Measurements from ENCODE around the gene ZC3H12D.
"Not testable (repeated sequence)": the region's sequence is repeated elsewhere in the genome, so short reads cannot be mapped to it uniquely, and the experiment has no call there.

The ZC3H12D gene

GRCh38 chr6:149497365-149497764 lies 12.6 kb upstream of the ZC3H12D start:
- ChIA-PET CTCF (interaction anchor here (1.2 kb wide), 2 partner anchors 24 to 28 kb away, joined by 3 read pairs; no protein-coding TSS in a partner anchor), POLR2A (no interaction called here)
- TF ChIP-seq CTCF (IDR thresholded peaks at IDR 0.05; ENCODE audit: control extremely low read depth, extremely low read depth, low read depth, missing control alignments), result no peak
- DNase-seq (ENCODE audit: extremely low spot score), result no peak

GRCh38 chr6:149496597-149496996 lies 11.8 kb upstream of the ZC3H12D start:
- DNase-seq (ENCODE audit: extremely low spot score); POLR2A ChIA-PET: not testable (repeated sequence)
- CTCF ChIA-PET, result interaction anchor here (1.0 to 1.4 kb wide), 7 partner anchors 9 to 919 kb away, joined by 3 to 4 read pairs (median 4); no protein-coding TSS in a partner anchor

- DNase-seq (ENCODE audit: extremely low spot score), result not testable (repeated sequence)
- ChIA-PET POLR2A (interaction anchor here (0.6 kb wide), 1 partner anchor 279 kb away, joined by 13 read pairs; no protein-coding TSS in a partner anchor), CTCF (interaction anchor here (0.6 to 1.4 kb wide), 8 partner anchors 8 to 917 kb away, joined by 3 to 4 read pairs (median 4); partner anchors contain the start of gene PPIL4)
These were observed 10.7 kb upstream of the ZC3H12D start for GRCh38 chr6:149495349-149496016.

- CTCF ChIA-PET, result interaction anchor here (0.6 to 1.2 kb wide), 3 partner anchors 13 to 51 kb away, joined by 3 to 4 read pairs (median 4); partner anchors contain the start of gene PPIL4
- POLR2A ChIA-PET, result interaction anchor here (0.6 kb wide), 1 partner anchor 278 kb away, joined by 13 read pairs; no protein-coding TSS in a partner anchor
These were observed 10.0 kb upstream of the ZC3H12D start for GRCh38 chr6:149494810-149495209.

GRCh38 chr6:149493761-149494320 lies 9.0 kb upstream of the ZC3H12D start:
- CTCF ChIA-PET, result interaction anchor here (0.8 to 2.1 kb wide), 4 partner anchors 9 to 36 kb away, joined by 3 to 9 read pairs (median 6); partner anchors contain the start of gene ZC3H12D
- no peak for DNase-seq (ENCODE audit: extremely low spot score)
- TF ChIP-seq CTCF (IDR thresholded peaks at IDR 0.05; ENCODE audit: control extremely low read depth, extremely low read depth, low read depth, missing control alignments), result no peak
- POLR2A ChIA-PET, result no interaction called here

More at GRCh38 chr6:149494810-149495209, 10.0 kb upstream of the ZC3H12D start:
- DNase-seq (ENCODE audit: extremely low spot score), result peak; percentile 66

GRCh38 chr6:149492798-149493343 lies 8.1 kb upstream of the ZC3H12D start:
- no peak for DNase-seq (ENCODE audit: extremely low spot score)
- ChIA-PET POLR2A (no interaction called here), CTCF (interaction anchor here (1.2 to 2.1 kb wide), 3 partner anchors 8 to 35 kb away, joined by 3 to 9 read pairs (median 6); partner anchors contain the start of gene ZC3H12D)
- TF ChIP-seq CTCF (IDR thresholded peaks at IDR 0.05; ENCODE audit: control extremely low read depth, extremely low read depth, low read depth, missing control alignments), result no peak

GRCh38 chr6:149489967-149490366 lies 5.2 kb upstream of the ZC3H12D start:
- TF ChIP-seq CTCF (IDR thresholded peaks at IDR 0.05; ENCODE audit: control extremely low read depth, extremely low read depth, low read depth, missing control alignments), result no peak
- CTCF ChIA-PET, result interaction anchor here (0.8 to 2.4 kb wide), 4 partner anchors 15 to 27 kb away, joined by 3 to 20 read pairs (median 6); no protein-coding TSS in a partner anchor
- no peak for DNase-seq (ENCODE audit: extremely low spot score)
- POLR2A ChIA-PET, result no interaction called here

GRCh38 chr6:149488815-149489214 lies 4.0 kb upstream of the ZC3H12D start:
- TF ChIP-seq CTCF (IDR thresholded peaks at IDR 0.05; ENCODE audit: control extremely low read depth, extremely low read depth, low read depth, missing control alignments), result no peak
- no peak for DNase-seq (ENCODE audit: extremely low spot score)
- CTCF ChIA-PET, result interaction anchor here (0.6 to 2.4 kb wide), 4 partner anchors 9 to 57 kb away, joined by 3 to 20 read pairs (median 4); partner anchors contain the start of gene PPIL4
- POLR2A ChIA-PET, result interaction anchor here (0.5 kb wide), 1 partner anchor 21 kb away, joined by 3 read pairs; no protein-coding TSS in a partner anchor
